HCT116 (cell line): Measurements from ENCODE around the gene CNMD. TPM values are rescaled to one million over a fixed set of nuclear protein-coding genes. Genes with fewer than 3 reads are reported as not detected.

Experiments
- ATAC-seq: fragments of 200-7000 bp; cut with Tn5 transposase; 2 replicates; pipeline ENCODE4 v1.9.1; 2020; ENCODE audit warnings: mild to moderate bottlenecking, moderate library complexity
- BruUV-seq: library from RNA; stranded (reverse); fragments of 400-500 nt; replicated peaks from 2 replicates; lab custom pipeline; 2021; lab: Mats Ljungman, UMichigan
- CTCF ChIA-PET: fragments of 300-600 bp; sonication (Branson Sonifier 250); formaldehyde crosslinking; loops from one replicate; lab custom pipeline; 2021; ENCODE audit warnings: antibody characterized with exemption; lab: Charles Lee
- POLR2A ChIA-PET: fragments of 300-600, 350-600 bp; sonication (Branson Sonifier 250); formaldehyde crosslinking; loops from one replicate; lab custom pipeline; 2021; ENCODE audit warnings: antibody characterized with exemption; lab: Charles Lee
- RAD21 ChIA-PET, 2 experiments: fragments of 300-600 bp; sonication (Branson Sonifier 250); formaldehyde crosslinking; loops; one replicate each; lab custom pipeline; 2023; ENCODE audit warnings: low total read pairs in 2 of 2; ENCODE audit not compliant: uncharacterized antibody in 2 of 2, unreplicated experiment in 2 of 2, low non-redundant PET in 1 of 2; lab: Charles Lee
- DNase-seq: peaks from one replicate; pipeline ENCODE4 v3.0.0-alpha.2; 2010; ENCODE audit warnings: low read depth, low spot score
- H2AFZ ChIP-seq: fragments of 200-600 bp; shearing (Covaris generic), sonication (generic); 2 replicates; pipeline ENCODE4 v1.6.1; 2017; ENCODE audit warnings: low read depth, mixed run types, mixed read lengths, antibody characterized with exemption, low read length; ENCODE audit not compliant: poor library complexity, severe bottlenecking
- H3K27ac ChIP-seq: 2 replicates; pipeline ENCODE4 v1.5.1; 2012; ENCODE audit warnings: low read depth, low read length
- H3K27me3 ChIP-seq: fragments of 200-600 bp; sonication (generic); 2 replicates; pipeline ENCODE4 v1.6.1; 2016; ENCODE audit warnings: mixed run types, low read length, mixed read lengths; ENCODE audit not compliant: insufficient read depth
- H3K36me3 ChIP-seq, 2 experiments: fragments of 200-500 bp in 1 of 2; fragments of 200-600 bp in 1 of 2; sonication (Bioruptor generic) in 1 of 2; sonication (generic) in 1 of 2; 2 replicates each; pipeline versions ENCODE4 v1.5.1 to v1.6.1; 2014 to 2016; ENCODE audit warnings: low read length in 2 of 2, inconsistent platforms in 1 of 2, mixed read lengths in 1 of 2, mixed run types in 1 of 2; ENCODE audit not compliant: insufficient read depth in 2 of 2, control insufficient read depth in 1 of 2
- H3K4me1 ChIP-seq, 2 experiments: fragments of 200-600 bp in 1 of 2; sonication (generic) in 1 of 2; 2 replicates each; pipeline versions ENCODE4 v1.5.1 to v1.6.1; 2012 to 2017; ENCODE audit warnings: low read length in 2 of 2, inconsistent platforms in 1 of 2, mild to moderate bottlenecking in 1 of 2, mixed read lengths in 1 of 2, mixed run types in 1 of 2, moderate library complexity in 1 of 2; ENCODE audit not compliant: insufficient read depth in 2 of 2, control insufficient read depth in 1 of 2
- H3K4me2 ChIP-seq: fragments of 200-600 bp; sonication (generic); 2 replicates; pipeline ENCODE4 v1.6.1; 2017; ENCODE audit warnings: mixed run types, low read length, mixed read lengths
- H3K4me3 ChIP-seq, 2 experiments: fragments of 200-600 bp in 1 of 2; sonication (generic) in 1 of 2; replicated peaks in 1 of 2; 2 replicates each; pipeline ENCODE4 v1.5.1; 2011 to 2016; ENCODE audit warnings: low read length in 2 of 2, control low read depth in 1 of 2, low read depth in 1 of 2, mild to moderate bottlenecking in 1 of 2, mixed read lengths in 1 of 2, mixed run types in 1 of 2
- H3K79me2 ChIP-seq: fragments of 200-600 bp; sonication (generic); 2 replicates; pipeline ENCODE4 v1.6.1; 2017; ENCODE audit warnings: mild to moderate bottlenecking, mixed run types, low read length, moderate library complexity, mixed read lengths; ENCODE audit not compliant: insufficient read depth
- H3K9ac ChIP-seq: fragments of 200-600 bp; sonication (generic); 2 replicates; pipeline ENCODE4 v1.6.1; 2016; ENCODE audit warnings: low read length, mixed read lengths
- H3K9me2 ChIP-seq: fragments of 200-600 bp; sonication (generic), shearing (Covaris generic); 2 replicates; pipeline ENCODE4 v1.6.1; 2017; ENCODE audit warnings: mixed run types, mild to moderate bottlenecking, moderate library complexity; ENCODE audit not compliant: insufficient read depth
- H3K9me3 ChIP-seq, 2 experiments: fragments of 200-500 bp in 1 of 2; fragments of 200-600 bp in 1 of 2; sonication (Bioruptor generic) in 1 of 2; sonication (generic) in 1 of 2; 2 replicates each; pipeline ENCODE4 v1.6.1; 2014 to 2017; ENCODE audit warnings: low read length in 2 of 2, mixed read lengths in 2 of 2, inconsistent platforms in 1 of 2, low read depth in 1 of 2, mild to moderate bottlenecking in 1 of 2, mixed run types in 1 of 2, moderate library complexity in 1 of 2; ENCODE audit not compliant: control insufficient read depth in 1 of 2, insufficient read depth in 1 of 2
- H4K20me1 ChIP-seq: fragments of 200-600 bp; sonication (generic), shearing (Covaris generic); 2 replicates; pipeline ENCODE4 v1.6.1; 2017; ENCODE audit warnings: mixed run types, mild to moderate bottlenecking, moderate library complexity; ENCODE audit not compliant: insufficient read depth
- EZH2 ChIP-seq: fragments of 200-600 bp; sonication (generic); IDR thresholded peaks from 2 replicates; pipeline ENCODE4 v1.6.1; 2017; ENCODE audit warnings: antibody characterized with exemption, mixed run types
- EZH2phosphoT487 ChIP-seq: fragments of 200-600 bp; IDR thresholded peaks from 2 replicates; pipeline ENCODE4 v1.6.1; 2018; ENCODE audit warnings: antibody characterized with exemption, borderline replicate concordance
- MAX ChIP-seq: IDR thresholded peaks from 2 replicates; pipeline ENCODE4 v1.6.1; 2012
- POLR2AphosphoS5 ChIP-seq: IDR thresholded peaks from 2 replicates; pipeline ENCODE4 v1.6.1; 2011; ENCODE audit warnings: mild to moderate bottlenecking, low read depth, low read length, moderate library complexity
- SP1 ChIP-seq: IDR thresholded peaks from 2 replicates; pipeline ENCODE4 v1.6.1; 2012; ENCODE audit warnings: low read depth
- TCF7L2 ChIP-seq: IDR thresholded peaks from 2 replicates; pipeline ENCODE4 v1.7.0; 2011; ENCODE audit warnings: borderline replicate concordance, inconsistent platforms; ENCODE audit not compliant: insufficient read depth, insufficient read length; ENCODE audit errors: extremely low read depth
- intact Hi-C: fragments of 100-400 bp; cut with micrococcal nuclease; formaldehyde crosslinking; loops from 2 replicates; pipeline ENCODE4 v1.10.0; 2022
- total RNA-seq: library from RNA; stranded (reverse); gene quantifications from one replicate; pipeline ENCODE4 v1.2.1, GENCODE V29; 2021; ENCODE audit not compliant: unreplicated experiment
- TF ChIP-seq, protein P1 (sequence below): IDR thresholded peaks from 2 replicates; pipeline ENCODE4 v1.6.1; 2012; ENCODE audit warnings: low read depth
- TF ChIP-seq, protein P2 (sequence below): IDR thresholded peaks from 2 replicates; pipeline ENCODE4 v1.6.1; 2012

CNMD gene
- total RNA-seq, 1 experiment from 2014 or later: not detected

GRCh38 chr13:52751196-52751595 is 11.6 kb upstream of the CNMD start:
- H3K36me3 ChIP-seq: no peaks in the 10 kb centered on the region
- H4K20me1 ChIP-seq: no peaks in the 10 kb centered on the region
- no peak overlapping the region for H3K4me2 ChIP-seq
- H3K4me3 ChIP-seq: no peak overlapping the region
- intact Hi-C loops: no loop called here
- peaks cover 12% of the 10 kb centered on the region; the same call in 1 of the 2 replicates for H3K27me3 ChIP-seq
- POLR2A ChIA-PET: no interaction called here
- no peak overlapping the region for H2AFZ ChIP-seq
- DNase-seq (no peak), ATAC-seq (no peak)
- RAD21 ChIA-PET: no interaction called here
- H3K27ac ChIP-seq: no peak overlapping the region
- CTCF ChIA-PET: interaction anchor here (1.1 kb wide), 1 partner anchor 58 kb away, joined by 3 read pairs; no protein-coding TSS in a partner anchor
- no peaks in the 10 kb centered on the region for H3K4me1 ChIP-seq
- TF ChIP-seq TCF7L2 (no peak), MAX (no peak), POLR2AphosphoS5 (no peak), EZH2phosphoT487 (no peak), SP1 (no peak), EZH2 (no peak)
- TF ChIP-seq, protein P1, sequence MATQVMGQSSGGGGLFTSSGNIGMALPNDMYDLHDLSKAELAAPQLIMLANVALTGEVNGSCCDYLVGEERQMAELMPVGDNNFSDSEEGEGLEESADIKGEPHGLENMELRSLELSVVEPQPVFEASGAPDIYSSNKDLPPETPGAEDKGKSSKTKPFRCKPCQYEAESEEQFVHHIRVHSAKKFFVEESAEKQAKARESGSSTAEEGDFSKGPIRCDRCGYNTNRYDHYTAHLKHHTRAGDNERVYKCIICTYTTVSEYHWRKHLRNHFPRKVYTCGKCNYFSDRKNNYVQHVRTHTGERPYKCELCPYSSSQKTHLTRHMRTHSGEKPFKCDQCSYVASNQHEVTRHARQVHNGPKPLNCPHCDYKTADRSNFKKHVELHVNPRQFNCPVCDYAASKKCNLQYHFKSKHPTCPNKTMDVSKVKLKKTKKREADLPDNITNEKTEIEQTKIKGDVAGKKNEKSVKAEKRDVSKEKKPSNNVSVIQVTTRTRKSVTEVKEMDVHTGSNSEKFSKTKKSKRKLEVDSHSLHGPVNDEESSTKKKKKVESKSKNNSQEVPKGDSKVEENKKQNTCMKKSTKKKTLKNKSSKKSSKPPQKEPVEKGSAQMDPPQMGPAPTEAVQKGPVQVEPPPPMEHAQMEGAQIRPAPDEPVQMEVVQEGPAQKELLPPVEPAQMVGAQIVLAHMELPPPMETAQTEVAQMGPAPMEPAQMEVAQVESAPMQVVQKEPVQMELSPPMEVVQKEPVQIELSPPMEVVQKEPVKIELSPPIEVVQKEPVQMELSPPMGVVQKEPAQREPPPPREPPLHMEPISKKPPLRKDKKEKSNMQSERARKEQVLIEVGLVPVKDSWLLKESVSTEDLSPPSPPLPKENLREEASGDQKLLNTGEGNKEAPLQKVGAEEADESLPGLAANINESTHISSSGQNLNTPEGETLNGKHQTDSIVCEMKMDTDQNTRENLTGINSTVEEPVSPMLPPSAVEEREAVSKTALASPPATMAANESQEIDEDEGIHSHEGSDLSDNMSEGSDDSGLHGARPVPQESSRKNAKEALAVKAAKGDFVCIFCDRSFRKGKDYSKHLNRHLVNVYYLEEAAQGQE: no peak
- TF ChIP-seq, protein P2, sequence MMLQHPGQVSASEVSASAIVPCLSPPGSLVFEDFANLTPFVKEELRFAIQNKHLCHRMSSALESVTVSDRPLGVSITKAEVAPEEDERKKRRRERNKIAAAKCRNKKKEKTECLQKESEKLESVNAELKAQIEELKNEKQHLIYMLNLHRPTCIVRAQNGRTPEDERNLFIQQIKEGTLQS: no peak
- H3K9me2 ChIP-seq: no peaks in the 10 kb centered on the region
- H3K79me2 ChIP-seq: no peaks in the 10 kb centered on the region
- H3K9ac ChIP-seq: no peak overlapping the region
- H3K9me3 ChIP-seq: no peaks in the 10 kb centered on the region
- no TSS peak for BruUV-seq
